ENCODE results near the gene NR2F6.

- TF ChIP-seq, protein P1, sequence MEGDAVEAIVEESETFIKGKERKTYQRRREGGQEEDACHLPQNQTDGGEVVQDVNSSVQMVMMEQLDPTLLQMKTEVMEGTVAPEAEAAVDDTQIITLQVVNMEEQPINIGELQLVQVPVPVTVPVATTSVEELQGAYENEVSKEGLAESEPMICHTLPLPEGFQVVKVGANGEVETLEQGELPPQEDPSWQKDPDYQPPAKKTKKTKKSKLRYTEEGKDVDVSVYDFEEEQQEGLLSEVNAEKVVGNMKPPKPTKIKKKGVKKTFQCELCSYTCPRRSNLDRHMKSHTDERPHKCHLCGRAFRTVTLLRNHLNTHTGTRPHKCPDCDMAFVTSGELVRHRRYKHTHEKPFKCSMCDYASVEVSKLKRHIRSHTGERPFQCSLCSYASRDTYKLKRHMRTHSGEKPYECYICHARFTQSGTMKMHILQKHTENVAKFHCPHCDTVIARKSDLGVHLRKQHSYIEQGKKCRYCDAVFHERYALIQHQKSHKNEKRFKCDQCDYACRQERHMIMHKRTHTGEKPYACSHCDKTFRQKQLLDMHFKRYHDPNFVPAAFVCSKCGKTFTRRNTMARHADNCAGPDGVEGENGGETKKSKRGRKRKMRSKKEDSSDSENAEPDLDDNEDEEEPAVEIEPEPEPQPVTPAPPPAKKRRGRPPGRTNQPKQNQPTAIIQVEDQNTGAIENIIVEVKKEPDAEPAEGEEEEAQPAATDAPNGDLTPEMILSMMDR (IDR thresholded peaks at IDR 0.05; ENCODE audit: low read depth, low read length, poor library complexity, severe bottlenecking), result no peak
- no peak for TF ChIP-seq EZH2phosphoT487 (IDR thresholded peaks at IDR 0.05; ENCODE audit: borderline replicate concordance, low read length)
These were observed 50.6 kb downstream of the NR2F6 start for GRCh38 chr19:17195106-17195505.
